Erythroblast (primary cell): ENCODE data around the gene HP.
"Not testable (repeated sequence)": the region's sequence is repeated elsewhere in the genome, so short reads cannot be mapped to it uniquely, and the experiment has no call there.

Experiments used
- DNase-seq, 2 experiments: peaks; one replicate each; lab custom pipeline; 2025; lab: John Stamatoyannopoulos, UW
- GATA1 ChIP-seq: IDR thresholded peaks from 2 replicates; pipeline ENCODE4 v1.6.1; 2011; ENCODE audit warnings: low read depth, mild to moderate bottlenecking, control low read depth, low read length, moderate library complexity
- POLR2A ChIP-seq: IDR thresholded peaks from 2 replicates; pipeline ENCODE4 v1.6.1; 2011; ENCODE audit warnings: mild to moderate bottlenecking, low read length

The HP gene

GRCh38 chr16:72054254-72054847, at the start of gene HP:
TSS of gene HP (plus strand) at chr16:72054505. CDS start at chr16:72054653, 148 bp downstream.
- not testable (repeated sequence) for DNase-seq

- not testable (repeated sequence) for DNase-seq
Observed at GRCh38 chr16:72008065-72008423, 46.3 kb upstream of the HP start.

DNA sequence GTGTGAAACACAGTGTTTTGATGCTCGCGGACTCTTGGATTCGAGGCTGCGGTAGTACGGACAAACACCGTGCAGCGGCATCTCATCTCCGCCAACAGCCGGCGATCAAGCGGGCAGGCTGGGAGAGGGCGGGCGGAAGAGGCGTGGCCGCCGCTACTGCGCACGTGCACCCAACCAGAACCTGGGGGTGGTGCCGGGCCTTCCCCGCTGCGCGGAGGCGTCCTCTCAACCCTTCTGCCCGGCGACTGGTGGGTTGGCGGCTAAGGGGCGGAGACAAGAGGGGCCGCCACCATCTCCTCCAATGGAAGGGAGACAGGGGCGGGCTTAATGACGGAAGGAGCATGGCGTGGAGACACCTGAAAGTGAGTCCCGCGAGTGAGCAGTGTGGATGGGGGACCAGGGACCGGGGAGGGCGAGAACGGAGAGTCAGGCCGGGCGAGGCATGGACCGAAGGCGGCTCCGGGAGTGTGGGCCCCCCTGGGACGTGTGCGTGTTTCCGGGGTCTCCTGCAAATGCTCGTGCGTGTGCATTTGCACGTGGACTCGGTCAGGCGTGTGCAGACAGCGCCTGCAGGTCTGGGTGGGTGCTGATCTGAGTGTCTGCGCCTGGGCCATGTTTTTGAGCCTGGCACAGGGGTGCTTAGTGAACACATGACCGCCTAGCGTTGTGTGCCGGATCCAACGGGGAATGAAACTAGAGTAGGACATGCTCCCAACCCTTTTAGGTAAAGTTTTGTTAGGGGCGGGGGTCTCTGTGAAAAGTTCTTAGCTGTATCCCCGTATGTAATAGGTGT, 45.7 kb upstream of the HP start, which contains the start of gene DHODH:
Gene DHODH (plus strand): TSS at position 321 of the 793 bp plus-strand sequence. CDS start 21 bp downstream, at position 342.
- DNase-seq = peak; percentile 98
- no peak for TF ChIP-seq GATA1
- peak; percentile 89 for TF ChIP-seq POLR2A

DNA sequence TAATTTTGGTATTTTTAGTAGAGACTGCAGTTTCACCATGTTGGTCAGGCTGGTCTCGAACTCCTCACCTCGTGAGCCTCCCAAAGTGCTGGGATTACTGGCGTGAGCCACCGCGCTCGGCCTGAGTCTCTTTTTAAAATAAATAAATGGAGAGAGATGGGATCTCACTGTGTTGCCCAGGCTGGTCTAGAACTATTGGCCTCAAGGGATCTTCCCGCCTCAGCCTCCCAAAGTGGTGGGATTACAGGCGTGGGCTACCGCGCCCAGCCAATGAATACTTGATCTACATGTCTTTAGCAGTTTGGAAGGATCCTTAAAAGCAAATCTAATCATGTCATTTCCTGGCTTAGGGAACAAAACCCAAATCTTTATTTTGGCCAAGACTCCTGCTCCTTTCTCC, 44.5 kb upstream of the HP start:
- no peak for DNase-seq
- TF ChIP-seq POLR2A (no peak), GATA1 (no peak)

DNA sequence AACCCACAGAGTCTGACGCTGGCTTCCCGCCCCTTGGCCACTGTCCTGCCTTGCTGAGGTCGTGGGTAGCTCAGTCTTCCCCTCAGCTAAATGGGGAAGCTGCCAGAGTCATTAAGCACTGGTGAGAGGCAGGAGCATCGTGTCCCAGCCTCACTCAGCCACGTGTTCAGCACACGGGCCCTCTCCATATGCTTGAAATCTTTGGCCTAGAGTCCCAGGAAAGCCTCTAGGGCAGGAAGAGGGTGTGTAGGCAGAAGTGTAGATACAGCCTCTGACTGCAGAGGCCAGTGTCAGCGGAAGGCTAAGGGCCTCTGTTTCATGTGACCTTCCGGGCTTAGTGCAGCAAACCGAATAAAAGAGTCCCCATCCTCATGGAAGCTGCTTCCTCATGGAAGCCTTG, 41.7 kb upstream of the HP start:
- TF ChIP-seq GATA1 (no peak), POLR2A (peak; percentile 24)
- peak; percentile 45 to 51 for DNase-seq

DNA sequence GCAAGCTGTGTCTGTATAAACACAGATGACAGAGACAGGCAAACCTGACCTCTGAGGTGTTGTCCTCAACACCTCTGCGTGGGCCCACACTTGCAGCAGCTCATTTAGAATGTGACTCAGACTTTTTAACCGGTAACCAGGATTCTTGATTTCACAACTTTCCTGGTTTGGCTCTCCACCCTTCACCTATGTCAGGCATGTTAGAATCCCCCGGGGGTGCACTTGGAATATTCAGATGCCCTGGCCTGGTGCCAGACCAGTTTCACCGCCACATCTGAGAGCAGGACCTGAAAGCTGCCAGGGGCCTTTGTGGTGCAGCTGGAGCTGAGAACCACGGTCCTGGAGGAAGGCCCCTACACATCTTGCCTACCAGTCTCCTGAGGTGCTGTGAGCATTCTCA, 40.9 kb upstream of the HP start:
- DNase-seq = peak; percentile 48 to 62
- TF ChIP-seq POLR2A (no peak), GATA1 (no peak)

- peak; percentile 88 to 94 for DNase-seq
- no peak for TF ChIP-seq GATA1
- peak; percentile 95 for TF ChIP-seq POLR2A
Observed at GRCh38 chr16:72013888-72014581, 40.3 kb upstream of the HP start.

GRCh38 chr16:72014675-72015074, 39.6 kb upstream of the HP start:
- TF ChIP-seq POLR2A = no peak
- DNase-seq = no peak

DNA sequence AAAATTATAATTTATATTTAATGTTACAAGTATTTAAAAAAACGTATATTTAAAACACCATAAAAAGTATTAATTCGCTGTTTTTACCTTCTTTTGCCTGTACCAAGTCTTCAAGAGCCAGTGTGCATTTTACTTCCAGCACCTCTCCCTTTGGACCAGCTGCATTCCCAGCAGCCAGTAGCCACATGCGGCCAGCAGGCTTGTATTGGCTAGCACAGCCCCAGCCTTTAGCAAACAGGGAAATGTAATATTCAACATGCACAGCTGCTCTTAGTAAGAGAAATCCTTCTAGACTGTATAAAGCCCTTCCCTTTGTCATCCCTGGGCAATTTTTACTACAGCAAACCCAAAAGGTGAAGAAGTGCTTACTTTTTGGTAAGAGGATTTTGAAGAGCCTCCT, 39.2 kb upstream of the HP start:
- TF ChIP-seq POLR2A = no peak
- no peak for DNase-seq

DNA sequence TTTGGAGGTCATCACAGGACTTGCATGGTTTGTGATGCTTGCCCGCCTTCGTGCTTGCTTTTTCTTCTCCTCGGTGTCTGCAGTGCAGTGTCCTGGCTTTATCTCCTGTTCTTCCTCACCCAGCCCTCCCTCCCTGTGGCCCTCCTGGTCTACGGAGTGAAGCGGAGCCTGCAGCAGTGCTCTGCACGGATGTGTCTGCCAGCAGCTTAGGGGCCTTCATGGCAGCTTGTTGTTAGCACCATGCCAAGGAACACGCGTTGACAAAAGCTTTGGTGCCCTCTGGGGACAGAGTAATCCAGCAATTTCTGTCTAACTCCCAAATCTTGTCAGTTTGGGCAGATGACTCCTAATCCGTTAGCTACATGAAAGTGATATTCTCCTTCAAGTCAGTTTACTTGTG, 35.8 kb upstream of the HP start:
- DNase-seq = no peak
- TF ChIP-seq GATA1 = no peak
- TF ChIP-seq POLR2A = no peak

DNA sequence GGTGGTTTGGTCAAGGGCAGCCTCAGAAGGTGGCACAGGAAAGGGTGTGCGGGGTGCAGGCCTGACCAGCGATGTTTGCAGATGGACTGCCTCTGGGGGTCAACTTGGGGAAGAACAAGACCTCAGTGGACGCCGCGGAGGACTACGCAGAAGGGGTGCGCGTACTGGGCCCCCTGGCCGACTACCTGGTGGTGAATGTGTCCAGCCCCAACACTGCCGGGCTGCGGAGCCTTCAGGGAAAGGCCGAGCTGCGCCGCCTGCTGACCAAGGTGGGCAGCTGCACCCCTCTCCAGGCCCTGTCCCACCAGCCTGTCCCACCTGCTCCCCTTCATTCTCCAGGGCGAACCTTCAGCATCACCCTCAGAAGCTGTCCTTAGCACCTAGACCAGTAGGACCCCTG, 33.3 kb upstream of the HP start:
- DNase-seq = no peak
- TF ChIP-seq GATA1 (no peak), POLR2A (no peak)

DNA sequence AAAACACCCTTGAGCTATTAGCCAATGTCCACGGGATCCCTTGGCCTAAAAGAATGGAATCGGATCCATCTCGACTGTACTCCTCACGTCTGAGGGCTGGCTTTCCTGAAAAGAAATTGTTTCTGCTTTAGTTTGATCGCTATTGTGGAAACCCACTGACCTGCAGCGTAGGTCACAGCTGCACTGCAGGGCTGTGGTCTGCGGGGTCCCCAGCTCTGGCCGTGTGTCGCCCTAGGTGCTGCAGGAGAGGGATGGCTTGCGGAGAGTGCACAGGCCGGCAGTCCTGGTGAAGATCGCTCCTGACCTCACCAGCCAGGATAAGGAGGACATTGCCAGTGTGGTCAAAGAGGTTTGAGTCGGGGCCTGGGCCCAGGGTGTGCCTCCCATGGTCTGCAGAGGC, 32.2 kb upstream of the HP start:
- DNase-seq = no peak

DNA sequence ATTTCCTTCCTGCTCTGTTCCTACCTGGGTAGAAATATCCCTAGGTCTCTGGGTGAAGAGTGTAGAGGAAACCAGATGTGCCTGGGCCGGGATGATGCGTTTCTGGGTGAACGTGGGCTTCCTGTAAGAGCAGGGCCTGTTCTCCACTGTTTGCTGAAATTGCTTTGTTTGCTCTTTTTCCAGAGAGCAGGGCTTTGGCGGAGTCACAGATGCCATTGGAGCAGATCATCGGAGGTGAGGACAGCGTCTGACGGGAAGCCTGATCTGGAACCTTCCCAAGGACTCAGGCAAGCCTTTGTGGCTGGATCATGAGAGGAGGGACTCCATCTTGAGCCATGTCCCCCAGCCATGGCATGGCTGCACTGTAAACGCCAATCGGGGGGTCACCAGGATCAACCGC, 30.3 kb upstream of the HP start:
- DNase-seq = no peak
- no peak for TF ChIP-seq POLR2A
- TF ChIP-seq GATA1 = no peak

More for the DNA sequence above, 32.2 kb upstream of the HP start:
- TF ChIP-seq GATA1 = no peak
- no peak for TF ChIP-seq POLR2A

- DNase-seq = no peak
- TF ChIP-seq POLR2A = no peak
- TF ChIP-seq GATA1 = no peak
Observed at GRCh38 chr16:72024862-72025382, 29.4 kb upstream of the HP start.
